Right atrium auricular region (tissue), 2 donors: ENCODE results near the gene EHD1. TPM values are rescaled to one million over a fixed set of nuclear protein-coding genes. Genes with fewer than 3 reads are reported as not detected.

Experiments used
- DNase-seq: peaks from one replicate; pipeline ENCODE4 v3.0.0-alpha.2; 2019; ENCODE audit warnings: low spot score
- H3K27ac ChIP-seq, 2 donors: fragments of 200-600 bp; sonication (generic); 1 replicate in 1 of 2; 2 replicates in 1 of 2; pipeline ENCODE4 v1.5.1; 2016 to 2019
- H3K27me3 ChIP-seq, 2 donors: fragments of 200-600 bp; sonication (generic); one replicate each; pipeline versions ENCODE4 v1.5.1 to v1.6.0; 2017 to 2019
- H3K36me3 ChIP-seq: fragments of 200-600 bp; sonication (generic); one replicate; pipeline ENCODE4 v1.5.1; 2016
- H3K4me1 ChIP-seq, 2 donors: fragments of 200-600 bp; sonication (generic); one replicate each; pipeline versions ENCODE4 v1.5.1 to v1.6.0; 2017 to 2019
- H3K4me3 ChIP-seq, 2 donors: fragments of 200-600 bp; sonication (generic); 1 replicate in 1 of 2; 2 replicates in 1 of 2; pipeline ENCODE4 v1.5.1; 2017 to 2019; ENCODE audit warnings: mild to moderate bottlenecking in 1 of 2, moderate library complexity in 1 of 2
- H3K9me3 ChIP-seq, 2 donors: fragments of 200-600 bp; sonication (generic); one replicate each; pipeline ENCODE4 v1.5.1; 2019
- CTCF ChIP-seq, 2 donors: fragments of 200-600 bp; sonication (generic); IDR thresholded peaks; one replicate each; pipeline ENCODE4 v1.5.1; 2019; ENCODE audit warnings: antibody characterized with exemption in 2 of 2
- total RNA-seq, 2 donors: library from RNA; depleted of rRNA; stranded (reverse); fragments of >200 nt; gene quantifications; one replicate each; pipeline ENCODE4 v1.1.0, GENCODE V29; 2016

EHD1 gene
- total RNA-seq, 2 donors from 2014 or later: 29.5 to 34.1 TPM

- TF ChIP-seq CTCF (IDR thresholded peaks at IDR 0.05): no peak
- peak; percentile 99 for DNase-seq
- Histone ChIP-seq H3K27me3 (no peaks in the 10 kb centered on the region), H3K4me1 (peaks cover 0 to 34% of the 10 kb centered on the region in 2 donors), H3K36me3 (peaks cover 19% of the 10 kb centered on the region), H3K9me3 (no peaks in the 10 kb centered on the region), H3K27ac (peak within 1 kb of the TSS; percentile 77 to 86), H3K4me3 (peak within 1 kb of the TSS; percentile 73 to 84)
Measured at GRCh38 chr11:64916775-64917662, 38.6 kb upstream of the EHD1 start, which contains the start of gene ATG2A. Gene ATG2A, minus strand, starts transcription at chr11:64917209. Its CDS starts 74 bp downstream, at chr11:64917135.

GRCh38 chr11:64916040-64916774 lies 37.8 kb upstream of the EHD1 start:
- Histone ChIP-seq H3K27me3 (no peaks in the 10 kb centered on the region), H3K27ac (peak overlapping the region; percentile 65 to 80), H3K36me3 (peaks cover 27% of the 10 kb centered on the region), H3K9me3 (no peaks in the 10 kb centered on the region), H3K4me3 (peak overlapping the region; percentile 73 to 84), H3K4me1 (peaks cover 0 to 34% of the 10 kb centered on the region in 2 donors)
- peak; percentile 66 for DNase-seq
- no peak for TF ChIP-seq CTCF (IDR thresholded peaks at IDR 0.05)

- peak overlapping the region in 1 of 2 donors; percentile 84 for H3K4me3 ChIP-seq
- H3K4me1 ChIP-seq: peaks cover 0 to 34% of the 10 kb centered on the region in 2 donors
- DNase-seq: no peak
- H3K27me3 ChIP-seq: no peaks in the 10 kb centered on the region
- TF ChIP-seq CTCF (IDR thresholded peaks at IDR 0.05): no peak
- H3K9me3 ChIP-seq: no peaks in the 10 kb centered on the region
- H3K36me3 ChIP-seq: peaks cover 35% of the 10 kb centered on the region
- H3K27ac ChIP-seq: peak overlapping the region in 1 of 2 donors; percentile 80
Measured at GRCh38 chr11:64915376-64915887, 37.0 kb upstream of the EHD1 start.

GRCh38 chr11:64914123-64914522 lies 35.7 kb upstream of the EHD1 start:
- Histone ChIP-seq H3K9me3 (no peaks in the 10 kb centered on the region), H3K4me1 (peaks cover 0 to 27% of the 10 kb centered on the region in 2 donors), H3K27ac (no peak overlapping the region), H3K4me3 (no peak overlapping the region), H3K27me3 (no peaks in the 10 kb centered on the region), H3K36me3 (peaks cover 48% of the 10 kb centered on the region)
- TF ChIP-seq CTCF (IDR thresholded peaks at IDR 0.05): no peak
- no peak for DNase-seq

- no peak for DNase-seq
- peaks cover 0 to 22% of the 10 kb centered on the region in 2 donors for H3K4me1 ChIP-seq
- no peaks in the 10 kb centered on the region for H3K9me3 ChIP-seq
- peaks cover 57% of the 10 kb centered on the region for H3K36me3 ChIP-seq
- H3K27me3 ChIP-seq: no peaks in the 10 kb centered on the region
- H3K4me3 ChIP-seq: no peak overlapping the region
- no peak overlapping the region for H3K27ac ChIP-seq
- no peak for TF ChIP-seq CTCF (IDR thresholded peaks at IDR 0.05)
Measured at GRCh38 chr11:64913171-64913727, 34.8 kb upstream of the EHD1 start.
